OCI-LY1 (cell line): ENCODE measurements around the gene ALDH3B1.
A peak's percentile ranks its signal among the peaks of the same experiment; 100 is the strongest.

ENCODE experiments used
- H2AFZ ChIP-seq: fragments of 200-600 bp; sonication (generic), shearing (Covaris generic); 2 replicates; pipeline ENCODE4 v1.6.0; 2014; ENCODE audit warnings: antibody characterized with exemption, mild to moderate bottlenecking, low read length
- H3F3A ChIP-seq: fragments of 200-600 bp; sonication (generic), shearing (Covaris generic); 2 replicates; pipeline ENCODE4 v1.6.0; 2014; ENCODE audit warnings: mild to moderate bottlenecking, antibody characterized with exemption, low read length, moderate library complexity; ENCODE audit not compliant: insufficient read depth
- H3K27ac ChIP-seq: fragments of 200-600 bp; sonication (generic); 2 replicates; pipeline ENCODE4 v1.5.1; 2014; ENCODE audit warnings: low read length, mixed run types, mild to moderate bottlenecking, low read depth; ENCODE audit not compliant: poor library complexity, severe bottlenecking
- H3K27me3 ChIP-seq: fragments of 200-600 bp; sonication (generic); 2 replicates; pipeline ENCODE4 v1.6.0; 2014; ENCODE audit warnings: antibody characterized with exemption, mild to moderate bottlenecking, low read length, moderate library complexity; ENCODE audit not compliant: insufficient read depth
- H3K36me3 ChIP-seq: fragments of 200-600 bp; sonication (generic); 2 replicates; pipeline ENCODE4 v1.6.1; 2014; ENCODE audit warnings: mild to moderate bottlenecking, antibody characterized with exemption, low read length, moderate library complexity, mixed read lengths; ENCODE audit not compliant: insufficient read depth
- H3K4me1 ChIP-seq: fragments of 200-600 bp; sonication (generic); 2 replicates; pipeline ENCODE4 v1.5.1; 2014; ENCODE audit warnings: mild to moderate bottlenecking, low read length, moderate library complexity; ENCODE audit not compliant: insufficient read depth, severe bottlenecking
- H3K4me2 ChIP-seq: fragments of 200-600 bp; sonication (generic), shearing (Covaris generic); 2 replicates; pipeline ENCODE4 v1.6.1; 2014; ENCODE audit warnings: low read length
- H3K4me3 ChIP-seq: fragments of 200-600 bp; sonication (generic); 2 replicates; pipeline ENCODE4 v1.5.1; 2014; ENCODE audit warnings: low read length, low read depth, mild to moderate bottlenecking, mixed read lengths; ENCODE audit not compliant: poor library complexity, severe bottlenecking
- H3K79me2 ChIP-seq: fragments of 200-600 bp; shearing (Covaris generic); 2 replicates; pipeline ENCODE4 v1.6.1; 2016; ENCODE audit warnings: mixed run types, low read length, mixed read lengths; ENCODE audit not compliant: insufficient read depth
- H3K9ac ChIP-seq: fragments of 200-600 bp; sonication (generic), shearing (Covaris generic); 2 replicates; pipeline ENCODE4 v1.6.1; 2014; ENCODE audit warnings: mild to moderate bottlenecking, low read length, mixed read lengths
- H3K9me2 ChIP-seq: fragments of 200-600 bp; sonication (generic), shearing (Covaris generic); 2 replicates; pipeline ENCODE4 v1.6.1; 2014; ENCODE audit warnings: low read depth, mild to moderate bottlenecking, low read length, mixed read lengths
- H3K9me3 ChIP-seq: fragments of 200-600 bp; shearing (Covaris generic); 2 replicates; pipeline ENCODE4 v1.6.1; 2014; ENCODE audit warnings: low read length, mixed read lengths
- H4K20me1 ChIP-seq: fragments of 200-600 bp; sonication (generic), shearing (Covaris generic); 2 replicates; pipeline ENCODE4 v1.6.0; 2016; ENCODE audit warnings: mild to moderate bottlenecking, low read length; ENCODE audit not compliant: insufficient read depth
- CTCF ChIP-seq: fragments of 200-600 bp; sonication (generic), shearing (Covaris generic); IDR thresholded peaks from 2 replicates; pipeline ENCODE4 v1.5.1; 2017; ENCODE audit warnings: mild to moderate bottlenecking, antibody characterized with exemption, low read length, moderate library complexity, mixed read lengths
- EZH2 ChIP-seq: fragments of 200-600 bp; sonication (generic), shearing (Covaris generic); IDR thresholded peaks from 2 replicates; pipeline ENCODE4 v1.8.0; 2017; ENCODE audit warnings: borderline replicate concordance, mixed run types, mild to moderate bottlenecking, antibody characterized with exemption, low read length, moderate library complexity, mixed read lengths

Gene ALDH3B1

GRCh38 chr11:68039526-68040086 lies 29.5 kb downstream of the ALDH3B1 start:
- H3K27ac ChIP-seq, result peak overlapping the region; percentile 76
- H3K9me3 ChIP-seq, result no peaks in the 10 kb centered on the region
- H4K20me1 ChIP-seq, result no peaks in the 10 kb centered on the region
- H3K4me1 ChIP-seq, result peaks cover 47% of the 10 kb centered on the region
- no peaks in the 10 kb centered on the region for H3K27me3 ChIP-seq
- no peaks in the 10 kb centered on the region for H3K79me2 ChIP-seq
- peak overlapping the region; percentile 91 for H3K4me2 ChIP-seq
- TF ChIP-seq CTCF (no peak), EZH2 (no peak)
- peak overlapping the region; percentile 92 for H3K9ac ChIP-seq
- H3K4me3 ChIP-seq, result peak overlapping the region; percentile 95
- no peaks in the 10 kb centered on the region for H3K9me2 ChIP-seq
- H3F3A ChIP-seq, result no peaks in the 10 kb centered on the region
- peaks cover 20% of the 10 kb centered on the region; the same call in 1 of the 2 replicates for H3K36me3 ChIP-seq
- H2AFZ ChIP-seq, result no peak overlapping the region

- Histone ChIP-seq H3K79me2 (no peaks in the 10 kb centered on the region), H3K9ac (peak overlapping the region; percentile 92), H3K4me2 (peak overlapping the region; percentile 91), H3F3A (no peaks in the 10 kb centered on the region), H3K27me3 (no peaks in the 10 kb centered on the region), H3K9me3 (no peaks in the 10 kb centered on the region), H3K36me3 (peaks cover 27% of the 10 kb centered on the region), H3K27ac (peak overlapping the region; percentile 76), H3K4me1 (peaks cover 47% of the 10 kb centered on the region), H3K9me2 (no peaks in the 10 kb centered on the region), H4K20me1 (no peaks in the 10 kb centered on the region), H3K4me3 (peak overlapping the region; percentile 95), H2AFZ (no peak overlapping the region)
- TF ChIP-seq CTCF (no peak), EZH2 (no peak)
Measured at GRCh38 chr11:68040101-68040956, 30.2 kb downstream of the ALDH3B1 start.

GRCh38 chr11:68040957-68041591 lies 30.9 kb downstream of the ALDH3B1 start:
- no peak overlapping the region for H2AFZ ChIP-seq
- H3K4me3 ChIP-seq, result peak overlapping the region; percentile 95
- H4K20me1 ChIP-seq, result no peaks in the 10 kb centered on the region
- H3K9ac ChIP-seq, result peak overlapping the region; percentile 92
- TF ChIP-seq EZH2, result no peak
- TF ChIP-seq CTCF, result no peak
- H3K4me1 ChIP-seq, result peaks cover 47% of the 10 kb centered on the region
- no peaks in the 10 kb centered on the region for H3K79me2 ChIP-seq
- no peaks in the 10 kb centered on the region for H3K27me3 ChIP-seq
- H3K4me2 ChIP-seq, result peak overlapping the region; percentile 91
- H3K9me3 ChIP-seq, result no peaks in the 10 kb centered on the region
- H3K27ac ChIP-seq, result peak overlapping the region; percentile 76
- peaks cover 35% of the 10 kb centered on the region for H3K36me3 ChIP-seq
- no peaks in the 10 kb centered on the region for H3F3A ChIP-seq
- H3K9me2 ChIP-seq, result no peaks in the 10 kb centered on the region
